GM12892 (cell line): ENCODE measurements around the gene SLIT2.

ENCODE experiments used
- POLR2A ChIP-seq: IDR thresholded peaks from 2 replicates; pipeline ENCODE4 v1.6.1; 2011; ENCODE audit warnings: low read depth, low read length, control low read depth
- POLR2AphosphoS5 ChIP-seq: IDR thresholded peaks from 2 replicates; pipeline ENCODE4 v1.6.1; 2011; ENCODE audit warnings: low read depth, low read length, control low read depth
- TAF1 ChIP-seq: IDR thresholded peaks from 2 replicates; pipeline ENCODE4 v1.6.1; 2011; ENCODE audit warnings: low read depth, mild to moderate bottlenecking, control low read depth, low read length, borderline replicate concordance

DNA sequence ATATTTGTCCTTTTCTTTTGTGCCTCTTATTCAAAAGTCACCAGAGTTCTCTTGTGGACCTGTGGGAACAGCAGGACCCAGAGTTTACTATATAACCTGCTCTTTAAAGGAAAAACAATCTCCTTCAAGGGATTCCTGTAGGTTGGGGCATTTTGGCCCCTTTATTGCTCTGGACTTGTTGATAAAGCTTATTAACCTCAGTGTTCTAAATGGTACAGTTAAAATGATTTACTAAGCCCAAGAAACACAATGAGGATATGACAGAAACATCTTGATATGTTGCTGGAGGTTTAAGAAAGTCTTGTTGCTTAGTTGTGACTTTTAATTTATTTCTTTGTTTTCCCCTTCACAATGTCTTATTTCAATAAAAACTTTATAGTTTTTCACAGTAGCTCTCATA lies 46.8 kb downstream of the SLIT2 start:
- TF ChIP-seq POLR2A, result no peak
- no peak for TF ChIP-seq POLR2AphosphoS5
- TF ChIP-seq TAF1, result no peak
